GM12878 (cell line): ENCODE results near the gene TNP2. TPM values are rescaled to one million over a fixed set of nuclear protein-coding genes. Genes with fewer than 3 reads are reported as not detected.

ENCODE experiments used
- BHLHE40 ChIP-seq, 2 experiments: fragments of 450-650 bp in 1 of 2; IDR thresholded peaks; 2 replicates each; pipeline ENCODE4 v1.6.1; 2011 to 2017; ENCODE audit warnings: low read depth in 2 of 2, borderline replicate concordance in 1 of 2, improper control_type of control experiment in 1 of 2, low read length in 1 of 2, mild to moderate bottlenecking in 1 of 2
- CHD4 ChIP-seq: fragments of 200-600 bp; sonication (generic); IDR thresholded peaks from 2 replicates; pipeline ENCODE4 v1.6.1; 2016; ENCODE audit warnings: mild to moderate bottlenecking
- EED ChIP-seq: sonication (generic); IDR thresholded peaks from 2 replicates; pipeline ENCODE4 v1.6.1; 2016; ENCODE audit warnings: antibody characterized with exemption, low read depth
- ESRRA ChIP-seq: IDR thresholded peaks from 2 replicates; pipeline ENCODE4 v1.6.1; 2012; ENCODE audit warnings: mild to moderate bottlenecking, low read length, improper control_type of control experiment
- IKZF1 ChIP-seq: fragments of 450-650 bp; conservative IDR thresholded peaks from 2 replicates; pipeline ENCODE4 v1.6.1; 2017; ENCODE audit warnings: antibody characterized with exemption, mild to moderate bottlenecking
- IKZF2 ChIP-seq, 2 experiments: fragments of 450-650 bp; IDR thresholded peaks; 2 replicates each; pipeline ENCODE4 v1.6.1; 2017; ENCODE audit warnings: mild to moderate bottlenecking in 2 of 2, moderate library complexity in 2 of 2
- IRF4 ChIP-seq: IDR thresholded peaks from 2 replicates; pipeline ENCODE4 v1.6.1; 2011; ENCODE audit warnings: low read depth, low read length
- JUND ChIP-seq: IDR thresholded peaks from 2 replicates; pipeline ENCODE4 v1.6.1; 2012; ENCODE audit warnings: low read depth, mild to moderate bottlenecking, low read length, improper control_type of control experiment, moderate library complexity
- MEF2B ChIP-seq: fragments of 450-650 bp; IDR thresholded peaks from 2 replicates; pipeline ENCODE4 v1.6.1; 2018; ENCODE audit warnings: mild to moderate bottlenecking, moderate library complexity; ENCODE audit not compliant: partially characterized antibody, poor library complexity, severe bottlenecking
- NFYB ChIP-seq: IDR thresholded peaks from 2 replicates; pipeline ENCODE4 v1.6.1; 2011; ENCODE audit warnings: low read depth, mild to moderate bottlenecking, low read length, improper control_type of control experiment, moderate library complexity; ENCODE audit not compliant: insufficient read depth
- PAX5 ChIP-seq: IDR thresholded peaks from 2 replicates; pipeline ENCODE4 v1.6.1; 2011; ENCODE audit warnings: low read depth, low read length, borderline replicate concordance
- RFX5 ChIP-seq: IDR thresholded peaks from 2 replicates; pipeline ENCODE4 v1.6.1; 2011; ENCODE audit warnings: low read depth, low read length, improper control_type of control experiment
- SMAD1 ChIP-seq: fragments of 450-650 bp; IDR thresholded peaks from 2 replicates; pipeline ENCODE4 v1.6.1; 2018; ENCODE audit warnings: mild to moderate bottlenecking, low read depth; ENCODE audit not compliant: partially characterized antibody
- SMARCA5 ChIP-seq: fragments of 450-650 bp; IDR thresholded peaks from 2 replicates; pipeline ENCODE4 v1.6.1; 2017; ENCODE audit warnings: mild to moderate bottlenecking
- SP1 ChIP-seq: IDR thresholded peaks from one replicate; pipeline ENCODE4 v1.6.1; 2011; ENCODE audit warnings: low read depth, low read length
- ZBED1 ChIP-seq: IDR thresholded peaks from 2 replicates; pipeline ENCODE4 v1.6.1; 2016; ENCODE audit warnings: borderline replicate concordance
- ZNF207 ChIP-seq: fragments of 450-650 bp; IDR thresholded peaks from 2 replicates; pipeline ENCODE4 v1.6.1; 2014; ENCODE audit warnings: antibody characterized with exemption, mild to moderate bottlenecking, borderline replicate concordance
- polyA plus RNA-seq, 11 experiments: library from polyadenylated mRNA; depleted of rRNA in 4 of 11; unstranded in 6 of 11; stranded (reverse) in 5 of 11; fragments of >200 nt; fragmentation: Nextera tagmentation in 4 of 11; fragmentation: Illumina TruSeq in 1 of 11; extraction: Ambion mirVana in 4 of 11; extraction: Trizol in 1 of 11; gene quantifications; 1 replicate in 1 of 11; 2 replicates in 10 of 11; pipeline versions ENCODE4 v1.2.1 to v1.2.3, GENCODE V29; 2011 to 2016; ENCODE audit warnings: inconsistent platforms in 2 of 11, missing spikeins in 2 of 11, low read depth in 1 of 11
- total RNA-seq, 4 experiments: library from RNA; depleted of rRNA in 3 of 4; stranded (reverse); fragments of >200 nt in 3 of 4; fragmentation: Illumina TruSeq in 1 of 4; extraction: Trizol in 1 of 4; gene quantifications; 2 replicates each; pipeline versions ENCODE4 v1.2.1 to v1.2.3, GENCODE V29; 2013 to 2021
- TF ChIP-seq, protein P1 (sequence below), 3 experiments: IDR thresholded peaks in 2 of 3; conservative IDR thresholded peaks in 1 of 3; 2 replicates each; pipeline ENCODE4 v1.5.1; 2011; ENCODE audit warnings: low read depth in 3 of 3, low read length in 3 of 3, mild to moderate bottlenecking in 3 of 3, control low read depth in 2 of 3, moderate library complexity in 2 of 3, inconsistent platforms in 1 of 3, mixed read lengths in 1 of 3; ENCODE audit not compliant: control insufficient read depth in 2 of 3, insufficient read depth in 1 of 3; ENCODE audit errors: extremely low read depth in 1 of 3
- TF ChIP-seq, protein P2 (sequence below): fragments of 450-650 bp; formaldehyde crosslinking; IDR thresholded peaks from 2 replicates; pipeline ENCODE4 v1.4.0; 2022; ENCODE audit warnings: mild to moderate bottlenecking, moderate library complexity
- TF ChIP-seq, protein P3 (sequence below): IDR thresholded peaks from 2 replicates; pipeline ENCODE4 v1.6.1; 2011; ENCODE audit warnings: borderline replicate concordance, low read depth, mild to moderate bottlenecking, moderate library complexity, low read length; ENCODE audit not compliant: insufficient read depth, poor library complexity, severe bottlenecking
- TF ChIP-seq, protein P4 (sequence below): fragments of 450-650 bp; IDR thresholded peaks from 2 replicates; pipeline ENCODE4 v1.6.1; 2017; ENCODE audit warnings: mild to moderate bottlenecking, low read depth, inconsistent platforms; ENCODE audit not compliant: poor library complexity, severe bottlenecking

The TNP2 gene
- total and polyA plus RNA-seq, 10 of the 15 experiments (the other 5 are each of a cell fraction or from before 2014, with no cell fraction given): not detected

DNA sequence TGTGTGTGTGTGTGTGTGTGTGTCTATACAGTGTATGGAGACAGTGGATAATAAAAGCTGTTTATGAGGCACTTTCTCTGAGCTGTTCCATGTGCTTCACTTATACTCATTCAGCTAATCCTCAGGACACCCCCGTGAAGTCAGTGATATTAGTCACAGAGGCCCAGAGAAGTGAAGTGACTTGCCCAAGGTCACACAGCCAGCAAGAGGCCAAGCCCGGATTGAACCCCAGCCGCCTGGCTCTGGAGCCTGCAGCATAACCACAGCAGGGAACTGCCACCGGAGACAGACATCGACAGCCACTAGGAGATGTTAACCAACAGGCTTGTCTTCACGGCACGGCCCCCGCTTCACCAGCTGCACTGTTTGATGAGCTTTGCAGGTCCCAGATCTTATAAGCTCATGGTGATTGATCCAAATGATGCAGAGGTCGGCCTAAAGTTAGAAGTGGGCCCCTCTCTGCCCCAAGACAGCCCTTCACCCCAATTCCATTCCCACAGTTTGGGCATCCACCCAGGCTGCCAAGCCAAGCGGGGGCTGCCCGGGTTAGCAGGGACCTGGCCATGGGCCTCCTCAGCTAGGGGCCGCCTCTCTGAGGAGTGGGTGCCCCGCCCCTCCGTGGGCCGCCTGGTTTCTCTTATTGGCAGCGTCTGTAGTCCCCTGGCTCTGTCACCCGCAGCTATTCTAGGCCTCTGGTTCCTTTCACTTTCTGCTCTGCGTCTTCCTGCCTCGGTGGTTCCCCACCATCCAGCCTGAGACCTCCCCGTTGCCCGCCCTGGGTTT lies 44.0 kb downstream of the TNP2 start (continued):
- TF ChIP-seq SMAD1 (no peak), PAX5 (peak; percentile 42; the same call in 1 of the 2 replicates), IRF4 (peak; percentile 4; the same call in 1 of the 2 replicates), RFX5 (peak; percentile 16; the same call in 1 of the 2 replicates), SMARCA5 (peak; percentile 98), MEF2B (peak; percentile 96), IKZF1 (peak; percentile 77), BHLHE40 (IDR thresholded peaks at IDR 0.05; ENCODE audit: borderline replicate concordance in 1 of 2, low read depth in 2 of 2, low read length in 1 of 2) (peak in 1 of 2 experiments; percentile 66; a peak in 3 of 4 replicates), SP1 (peak; percentile 63), ZBED1 (no peak), JUND (0 out of 2 replicates have a peak, but pooled peaks have one; percentile 5), ZNF207 (peak; percentile 56; the same call in 1 of the 2 replicates), ESRRA (peak; percentile 26), NFYB (no peak), IKZF2 (IDR thresholded peaks at IDR 0.05) (peak; percentile 79 to 83; a peak in 3 of 4 replicates), EED (no peak), CHD4 (no peak)
- TF ChIP-seq, protein P1, sequence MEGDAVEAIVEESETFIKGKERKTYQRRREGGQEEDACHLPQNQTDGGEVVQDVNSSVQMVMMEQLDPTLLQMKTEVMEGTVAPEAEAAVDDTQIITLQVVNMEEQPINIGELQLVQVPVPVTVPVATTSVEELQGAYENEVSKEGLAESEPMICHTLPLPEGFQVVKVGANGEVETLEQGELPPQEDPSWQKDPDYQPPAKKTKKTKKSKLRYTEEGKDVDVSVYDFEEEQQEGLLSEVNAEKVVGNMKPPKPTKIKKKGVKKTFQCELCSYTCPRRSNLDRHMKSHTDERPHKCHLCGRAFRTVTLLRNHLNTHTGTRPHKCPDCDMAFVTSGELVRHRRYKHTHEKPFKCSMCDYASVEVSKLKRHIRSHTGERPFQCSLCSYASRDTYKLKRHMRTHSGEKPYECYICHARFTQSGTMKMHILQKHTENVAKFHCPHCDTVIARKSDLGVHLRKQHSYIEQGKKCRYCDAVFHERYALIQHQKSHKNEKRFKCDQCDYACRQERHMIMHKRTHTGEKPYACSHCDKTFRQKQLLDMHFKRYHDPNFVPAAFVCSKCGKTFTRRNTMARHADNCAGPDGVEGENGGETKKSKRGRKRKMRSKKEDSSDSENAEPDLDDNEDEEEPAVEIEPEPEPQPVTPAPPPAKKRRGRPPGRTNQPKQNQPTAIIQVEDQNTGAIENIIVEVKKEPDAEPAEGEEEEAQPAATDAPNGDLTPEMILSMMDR (IDR thresholded peaks at IDR 0.05 in 2 of 3, conservative IDR thresholded peaks at IDR 0.05 in 1 of 3; ENCODE audit: control insufficient read depth in 2 of 3, extremely low read depth in 1 of 3, insufficient read depth in 1 of 3, low read depth in 3 of 3, low read length in 3 of 3): no peak
- TF ChIP-seq, protein P2, sequence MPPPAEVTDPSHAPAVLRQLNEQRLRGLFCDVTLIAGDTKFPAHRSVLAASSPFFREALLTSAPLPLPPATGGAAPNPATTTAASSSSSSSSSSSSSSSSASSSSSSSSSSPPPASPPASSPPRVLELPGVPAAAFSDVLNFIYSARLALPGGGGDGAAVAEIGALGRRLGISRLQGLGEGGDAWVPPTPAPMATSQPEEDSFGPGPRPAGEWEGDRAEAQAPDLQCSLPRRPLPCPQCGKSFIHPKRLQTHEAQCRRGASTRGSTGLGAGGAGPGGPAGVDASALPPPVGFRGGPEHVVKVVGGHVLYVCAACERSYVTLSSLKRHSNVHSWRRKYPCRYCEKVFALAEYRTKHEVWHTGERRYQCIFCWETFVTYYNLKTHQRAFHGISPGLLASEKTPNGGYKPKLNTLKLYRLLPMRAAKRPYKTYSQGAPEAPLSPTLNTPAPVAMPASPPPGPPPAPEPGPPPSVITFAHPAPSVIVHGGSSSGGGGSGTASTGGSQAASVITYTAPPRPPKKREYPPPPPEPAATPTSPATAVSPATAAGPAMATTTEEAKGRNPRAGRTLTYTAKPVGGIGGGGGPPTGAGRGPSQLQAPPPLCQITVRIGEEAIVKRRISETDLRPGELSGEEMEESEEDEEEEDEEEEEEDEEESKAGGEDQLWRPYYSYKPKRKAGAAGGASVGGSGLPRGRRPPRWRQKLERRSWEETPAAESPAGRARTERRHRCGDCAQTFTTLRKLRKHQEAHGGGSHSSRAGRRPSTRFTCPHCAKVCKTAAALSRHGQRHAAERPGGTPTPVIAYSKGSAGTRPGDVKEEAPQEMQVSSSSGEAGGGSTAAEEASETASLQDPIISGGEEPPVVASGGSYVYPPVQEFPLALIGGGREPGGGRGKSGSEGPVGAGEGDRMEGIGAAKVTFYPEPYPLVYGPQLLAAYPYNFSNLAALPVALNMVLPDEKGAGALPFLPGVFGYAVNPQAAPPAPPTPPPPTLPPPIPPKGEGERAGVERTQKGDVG (CRISPR knock-in tag): no peak
- TF ChIP-seq, protein P3, sequence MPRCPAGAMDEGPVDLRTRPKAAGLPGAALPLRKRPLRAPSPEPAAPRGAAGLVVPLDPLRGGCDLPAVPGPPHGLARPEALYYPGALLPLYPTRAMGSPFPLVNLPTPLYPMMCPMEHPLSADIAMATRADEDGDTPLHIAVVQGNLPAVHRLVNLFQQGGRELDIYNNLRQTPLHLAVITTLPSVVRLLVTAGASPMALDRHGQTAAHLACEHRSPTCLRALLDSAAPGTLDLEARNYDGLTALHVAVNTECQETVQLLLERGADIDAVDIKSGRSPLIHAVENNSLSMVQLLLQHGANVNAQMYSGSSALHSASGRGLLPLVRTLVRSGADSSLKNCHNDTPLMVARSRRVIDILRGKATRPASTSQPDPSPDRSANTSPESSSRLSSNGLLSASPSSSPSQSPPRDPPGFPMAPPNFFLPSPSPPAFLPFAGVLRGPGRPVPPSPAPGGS: peak; percentile 51
- TF ChIP-seq, protein P4, sequence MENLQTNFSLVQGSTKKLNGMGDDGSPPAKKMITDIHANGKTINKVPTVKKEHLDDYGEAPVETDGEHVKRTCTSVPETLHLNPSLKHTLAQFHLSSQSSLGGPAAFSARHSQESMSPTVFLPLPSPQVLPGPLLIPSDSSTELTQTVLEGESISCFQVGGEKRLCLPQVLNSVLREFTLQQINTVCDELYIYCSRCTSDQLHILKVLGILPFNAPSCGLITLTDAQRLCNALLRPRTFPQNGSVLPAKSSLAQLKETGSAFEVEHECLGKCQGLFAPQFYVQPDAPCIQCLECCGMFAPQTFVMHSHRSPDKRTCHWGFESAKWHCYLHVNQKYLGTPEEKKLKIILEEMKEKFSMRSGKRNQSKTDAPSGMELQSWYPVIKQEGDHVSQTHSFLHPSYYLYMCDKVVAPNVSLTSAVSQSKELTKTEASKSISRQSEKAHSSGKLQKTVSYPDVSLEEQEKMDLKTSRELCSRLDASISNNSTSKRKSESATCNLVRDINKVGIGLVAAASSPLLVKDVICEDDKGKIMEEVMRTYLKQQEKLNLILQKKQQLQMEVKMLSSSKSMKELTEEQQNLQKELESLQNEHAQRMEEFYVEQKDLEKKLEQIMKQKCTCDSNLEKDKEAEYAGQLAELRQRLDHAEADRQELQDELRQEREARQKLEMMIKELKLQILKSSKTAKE: peak; percentile 41
